Coronary artery (tissue), 2 donors: ENCODE results near the gene ESPNL.
"Not testable (repeated sequence)": the region's sequence is repeated elsewhere in the genome, so short reads cannot be mapped to it uniquely, and the experiment has no call there.

Experiments
- DNase-seq: peaks from one replicate; pipeline ENCODE4 v3.0.0-alpha.2; 2017; ENCODE audit warnings: low spot score
- H3K27ac ChIP-seq, 2 donors: fragments of 200-600 bp; sonication (generic); one replicate each; pipeline ENCODE4 v1.5.1; 2016 to 2019
- H3K4me3 ChIP-seq: fragments of 200-600 bp; sonication (generic); 2 replicates; pipeline ENCODE4 v1.5.1; 2016; ENCODE audit warnings: mild to moderate bottlenecking, moderate library complexity
- TF ChIP-seq, protein P1 (sequence below): fragments of 200-600 bp; sonication (generic); IDR thresholded peaks from one replicate; pipeline ENCODE4 v1.5.1; 2019; ENCODE audit warnings: antibody characterized with exemption

ESPNL gene, protein sequence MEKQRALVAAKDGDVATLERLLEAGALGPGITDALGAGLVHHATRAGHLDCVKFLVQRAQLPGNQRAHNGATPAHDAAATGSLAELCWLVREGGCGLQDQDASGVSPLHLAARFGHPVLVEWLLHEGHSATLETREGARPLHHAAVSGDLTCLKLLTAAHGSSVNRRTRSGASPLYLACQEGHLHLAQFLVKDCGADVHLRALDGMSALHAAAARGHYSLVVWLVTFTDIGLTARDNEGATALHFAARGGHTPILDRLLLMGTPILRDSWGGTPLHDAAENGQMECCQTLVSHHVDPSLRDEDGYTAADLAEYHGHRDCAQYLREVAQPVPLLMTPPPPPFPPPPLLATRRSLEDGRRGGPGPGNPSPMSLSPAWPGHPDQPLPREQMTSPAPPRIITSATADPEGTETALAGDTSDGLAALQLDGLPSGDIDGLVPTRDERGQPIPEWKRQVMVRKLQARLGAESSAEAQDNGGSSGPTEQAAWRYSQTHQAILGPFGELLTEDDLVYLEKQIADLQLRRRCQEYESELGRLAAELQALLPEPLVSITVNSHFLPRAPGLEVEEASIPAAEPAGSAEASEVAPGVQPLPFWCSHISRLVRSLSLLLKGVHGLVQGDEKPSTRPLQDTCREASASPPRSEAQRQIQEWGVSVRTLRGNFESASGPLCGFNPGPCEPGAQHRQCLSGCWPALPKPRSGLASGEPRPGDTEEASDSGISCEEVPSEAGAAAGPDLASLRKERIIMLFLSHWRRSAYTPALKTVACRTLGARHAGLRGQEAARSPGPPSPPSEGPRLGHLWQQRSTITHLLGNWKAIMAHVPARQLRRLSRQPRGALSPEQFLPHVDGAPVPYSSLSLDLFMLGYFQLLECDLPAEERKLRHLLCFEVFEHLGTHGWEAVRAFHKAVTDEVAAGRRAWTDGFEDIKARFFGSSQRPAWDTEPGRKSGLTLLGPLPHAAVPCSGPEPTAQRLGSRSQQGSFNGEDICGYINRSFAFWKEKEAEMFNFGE

DNA sequence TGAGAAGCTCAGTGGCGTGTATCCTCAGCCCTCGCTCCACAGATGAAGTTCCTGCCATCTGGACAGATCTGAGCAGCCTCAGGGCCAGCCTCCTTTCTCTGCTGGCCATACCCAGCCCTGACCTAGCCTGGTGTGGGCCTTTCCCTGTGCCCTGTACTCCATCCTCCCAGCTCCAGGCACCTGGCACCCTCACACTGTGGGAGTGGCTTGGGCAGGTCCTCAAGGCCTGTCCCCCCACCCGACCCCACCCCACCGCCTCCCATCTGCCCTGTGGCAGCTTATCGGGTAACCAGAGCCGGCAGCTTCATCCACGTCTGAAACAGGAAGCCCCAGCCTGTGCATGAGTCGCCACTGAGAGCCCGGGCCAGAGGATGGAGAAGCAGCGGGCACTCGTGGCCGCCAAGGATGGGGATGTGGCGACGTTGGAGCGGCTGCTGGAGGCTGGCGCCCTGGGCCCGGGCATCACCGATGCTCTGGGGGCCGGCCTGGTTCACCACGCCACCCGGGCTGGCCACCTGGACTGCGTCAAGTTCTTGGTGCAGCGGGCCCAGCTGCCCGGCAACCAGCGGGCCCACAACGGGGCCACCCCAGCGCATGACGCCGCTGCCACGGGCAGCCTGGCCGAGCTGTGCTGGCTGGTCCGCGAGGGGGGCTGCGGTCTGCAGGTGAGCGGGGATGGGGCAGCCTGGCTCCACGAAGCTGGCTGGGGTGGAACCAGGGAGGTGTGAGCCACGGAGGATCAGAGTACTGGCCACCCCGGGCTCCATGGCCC is at the start of gene ESPNL:
Gene ESPNL (plus strand): TSS at position 292 of the 772 bp plus-strand sequence. CDS start 80 bp downstream, at position 372.
- Histone ChIP-seq H3K4me3 (no peak within 1 kb of the TSS), H3K27ac (no peak within 1 kb of the TSS)
- TF ChIP-seq, protein P1, sequence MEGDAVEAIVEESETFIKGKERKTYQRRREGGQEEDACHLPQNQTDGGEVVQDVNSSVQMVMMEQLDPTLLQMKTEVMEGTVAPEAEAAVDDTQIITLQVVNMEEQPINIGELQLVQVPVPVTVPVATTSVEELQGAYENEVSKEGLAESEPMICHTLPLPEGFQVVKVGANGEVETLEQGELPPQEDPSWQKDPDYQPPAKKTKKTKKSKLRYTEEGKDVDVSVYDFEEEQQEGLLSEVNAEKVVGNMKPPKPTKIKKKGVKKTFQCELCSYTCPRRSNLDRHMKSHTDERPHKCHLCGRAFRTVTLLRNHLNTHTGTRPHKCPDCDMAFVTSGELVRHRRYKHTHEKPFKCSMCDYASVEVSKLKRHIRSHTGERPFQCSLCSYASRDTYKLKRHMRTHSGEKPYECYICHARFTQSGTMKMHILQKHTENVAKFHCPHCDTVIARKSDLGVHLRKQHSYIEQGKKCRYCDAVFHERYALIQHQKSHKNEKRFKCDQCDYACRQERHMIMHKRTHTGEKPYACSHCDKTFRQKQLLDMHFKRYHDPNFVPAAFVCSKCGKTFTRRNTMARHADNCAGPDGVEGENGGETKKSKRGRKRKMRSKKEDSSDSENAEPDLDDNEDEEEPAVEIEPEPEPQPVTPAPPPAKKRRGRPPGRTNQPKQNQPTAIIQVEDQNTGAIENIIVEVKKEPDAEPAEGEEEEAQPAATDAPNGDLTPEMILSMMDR: no peak
- no peak for DNase-seq

DNA sequence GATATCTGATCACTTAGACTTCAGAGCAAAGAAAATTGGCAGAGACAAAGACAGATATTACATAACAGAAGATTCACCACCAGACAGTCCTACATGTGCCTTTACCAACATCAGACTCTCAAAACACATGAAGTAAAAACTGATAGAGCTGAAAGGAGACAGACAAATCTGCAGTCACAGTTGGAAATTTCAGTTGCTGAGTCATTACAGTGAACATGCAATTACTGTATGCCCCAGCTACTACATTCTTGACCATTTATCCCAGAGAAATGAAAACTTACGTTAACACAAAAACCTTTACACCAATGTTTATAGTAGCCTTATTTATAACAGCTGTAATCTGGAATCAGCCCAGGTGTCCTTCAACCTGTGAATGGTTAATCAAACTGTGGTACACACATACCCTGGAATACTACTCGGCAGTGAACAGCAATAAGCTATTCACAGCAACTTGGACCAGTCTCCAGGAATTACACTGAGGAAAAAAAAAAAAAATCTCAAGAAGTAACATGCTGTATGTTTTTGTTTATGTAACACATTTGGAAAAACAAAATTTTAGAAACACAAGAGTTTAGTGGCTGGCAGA is 46.9 kb upstream of the ESPNL start:
- no peak overlapping the region for H3K27ac ChIP-seq
- TF ChIP-seq, protein P1: no peak
- no peak overlapping the region for H3K4me3 ChIP-seq
- no peak for DNase-seq

DNA sequence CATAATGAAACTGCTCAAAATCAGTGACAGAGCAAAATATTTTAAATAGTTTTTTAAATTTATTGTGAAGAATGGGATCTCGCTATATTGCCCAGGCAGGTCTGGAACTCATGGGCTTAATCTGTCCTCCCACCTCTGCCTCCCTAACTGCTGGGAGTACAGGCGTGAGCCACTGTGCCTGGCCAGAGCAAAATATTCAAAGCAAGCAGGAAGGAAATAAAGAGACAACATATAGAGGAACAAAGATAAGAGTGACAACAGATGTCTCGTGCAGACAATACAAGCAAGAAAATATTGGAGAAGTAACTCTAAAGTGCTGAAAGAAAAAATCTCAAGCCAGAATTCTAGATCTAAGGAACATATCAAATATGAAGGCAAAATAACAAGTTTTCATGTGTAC is 44.3 kb upstream of the ESPNL start:
- TF ChIP-seq, protein P1: no peak
- Histone ChIP-seq H3K27ac (no peak overlapping the region), H3K4me3 (no peak overlapping the region)
- no peak for DNase-seq

DNA sequence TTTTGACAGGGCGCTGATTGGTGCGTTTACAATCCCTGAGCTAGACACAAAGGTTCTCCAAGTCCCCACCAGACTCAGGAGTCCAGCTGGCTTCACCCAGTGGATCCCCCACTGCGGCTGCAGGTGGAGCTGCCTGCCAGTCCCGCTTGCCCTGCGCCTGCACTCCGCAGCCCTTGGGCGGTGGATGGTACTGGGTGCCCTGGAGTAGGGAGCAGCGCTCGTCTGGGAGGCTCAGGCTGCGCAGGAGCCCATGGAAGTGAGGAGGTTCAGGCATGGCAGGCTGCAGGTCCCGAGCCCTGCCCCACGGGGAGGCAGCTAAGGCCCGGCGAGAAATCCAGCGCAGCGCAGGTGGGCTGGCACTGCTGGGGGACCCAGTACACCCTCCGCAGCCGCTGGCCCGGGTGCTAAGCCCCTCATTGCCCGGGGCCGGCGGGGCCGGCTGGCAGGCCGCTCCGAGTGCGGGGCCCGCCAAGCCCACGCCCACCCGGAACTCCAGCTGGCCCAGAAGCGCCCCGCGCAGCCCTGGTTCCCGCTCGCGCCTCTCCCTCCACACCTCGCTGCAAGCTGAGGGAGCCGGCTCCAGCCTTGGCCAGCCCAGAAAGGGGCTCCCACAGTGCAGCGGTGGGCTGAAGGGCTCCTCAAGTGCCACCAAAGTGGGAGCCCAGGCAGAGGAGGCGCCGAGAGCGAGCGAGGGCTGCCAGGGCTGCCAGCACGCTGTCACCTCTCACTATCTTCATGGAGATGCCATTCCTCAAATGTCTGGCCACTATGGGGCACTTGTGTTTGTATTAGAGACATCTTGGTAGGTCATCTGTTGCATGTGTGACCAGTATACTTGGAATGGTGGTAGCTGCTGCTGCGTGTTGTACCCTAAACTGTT is 42.2 kb upstream of the ESPNL start:
- H3K27ac ChIP-seq, DNase-seq: not testable (repeated sequence)

DNA sequence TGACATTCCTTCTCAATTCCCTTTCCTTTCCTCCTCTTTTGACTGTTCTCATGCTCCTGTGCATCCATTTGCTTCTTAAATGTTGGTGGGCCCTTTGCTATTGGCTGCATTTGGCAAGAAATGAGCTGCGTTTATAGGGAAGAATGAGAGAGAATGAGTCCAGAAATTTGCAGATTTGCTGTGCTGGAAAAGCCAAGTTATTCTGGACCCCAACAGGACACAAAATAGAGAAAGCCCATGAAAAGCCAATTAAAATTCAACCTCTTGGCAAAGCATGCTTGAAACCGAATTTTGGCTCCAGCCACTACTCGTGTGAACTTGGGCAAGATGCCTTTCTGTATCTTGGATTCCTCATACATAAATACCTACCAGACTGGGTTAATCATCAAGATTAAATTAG is 40.6 kb upstream of the ESPNL start:
- DNase-seq: no peak
- Histone ChIP-seq H3K27ac (no peak overlapping the region), H3K4me3 (peak overlapping the region; percentile 87)
- TF ChIP-seq, protein P1: no peak

More for the DNA sequence above, 42.2 kb upstream of the ESPNL start:
- not testable (repeated sequence) for H3K4me3 ChIP-seq

DNA sequence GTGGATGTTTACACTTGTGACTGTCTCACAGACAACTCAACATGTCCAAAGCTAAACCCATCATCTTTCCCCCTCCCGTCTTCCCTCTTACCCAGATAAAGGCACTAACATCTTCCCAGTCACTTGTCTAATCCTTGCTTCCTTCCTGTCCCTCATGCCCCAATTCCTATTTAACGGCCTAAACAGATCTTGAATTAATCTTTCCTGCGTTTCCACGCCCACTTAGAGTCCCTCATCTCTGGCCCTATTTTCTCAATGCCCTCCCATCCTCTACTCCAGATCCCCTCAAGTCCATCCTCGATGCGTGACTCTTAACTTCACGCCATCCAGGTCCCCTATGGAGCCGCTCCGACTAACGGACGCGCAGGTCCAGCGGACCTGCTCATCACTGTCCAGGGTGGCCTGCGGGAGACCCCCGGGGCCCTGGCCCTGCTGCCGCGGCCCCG is 40.0 kb upstream of the ESPNL start:
- Histone ChIP-seq H3K27ac (peak overlapping the region; percentile 82 to 89), H3K4me3 (peak overlapping the region; percentile 87)
- no peak for DNase-seq
- TF ChIP-seq, protein P1: no peak
